NCI-H748 (cell line): ENCODE results near the gene TMEM269.

Experiments
- DNase-seq: peaks from one replicate; lab custom pipeline; 2025; ENCODE audit not compliant: unreplicated experiment; lab: John Stamatoyannopoulos, UW

The TMEM269 gene

DNA sequence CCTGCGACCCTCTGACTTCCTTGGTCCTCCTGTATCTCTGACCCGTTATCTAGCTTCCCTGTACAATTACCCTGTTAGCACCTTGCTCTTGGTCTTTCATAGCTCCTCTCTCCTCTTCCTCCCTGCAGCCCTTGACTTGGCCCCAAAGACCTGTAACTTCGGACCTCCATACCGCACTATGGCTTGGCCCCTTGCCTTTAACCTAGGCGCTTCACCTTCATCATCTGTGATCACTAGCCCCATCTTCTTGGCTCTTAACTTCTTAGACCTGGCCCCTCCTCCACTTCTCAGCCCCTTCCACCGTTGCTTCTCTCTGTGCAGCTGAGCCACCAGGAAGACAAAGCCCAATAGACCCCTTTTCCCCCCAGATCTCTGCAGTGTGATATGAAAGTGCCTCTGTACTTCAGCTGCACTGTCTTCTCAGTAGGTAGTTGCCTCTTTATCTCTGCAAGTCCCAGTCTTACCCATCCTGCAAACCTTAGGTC, 62.4 kb downstream of the TMEM269 start:
- DNase-seq = no peak

GRCh38 chr1:42847721-42848460, 63.1 kb downstream of the TMEM269 start:
- DNase-seq = no peak

GRCh38 chr1:42848823-42849537, 64.2 kb downstream of the TMEM269 start:
- DNase-seq = no peak

DNA sequence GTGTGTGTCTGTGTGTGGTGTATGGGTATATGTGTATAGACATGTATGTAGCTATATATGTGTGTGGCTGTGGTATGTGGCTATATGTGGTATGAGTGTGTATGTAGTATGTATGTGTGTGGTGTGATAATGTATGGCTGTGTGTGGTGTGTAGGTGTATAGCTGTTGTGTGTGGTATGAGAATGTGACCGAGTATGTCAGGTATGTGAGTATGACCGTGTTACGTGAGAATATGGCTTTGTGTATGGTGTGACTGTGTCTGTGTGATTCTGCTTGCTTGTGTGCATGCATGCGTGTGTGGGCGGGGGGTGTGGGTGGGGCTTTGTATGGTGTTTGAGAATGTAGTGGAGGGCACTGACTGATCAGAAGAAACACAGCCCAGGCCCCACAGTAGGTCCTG, 65.2 kb downstream of the TMEM269 start:
- DNase-seq = no peak
